ENCODE measurements around the gene ADGRF3.

- TF ChIP-seq POLR2A (IDR thresholded peaks at IDR 0.05) = no peak
- TF ChIP-seq, protein P1, sequence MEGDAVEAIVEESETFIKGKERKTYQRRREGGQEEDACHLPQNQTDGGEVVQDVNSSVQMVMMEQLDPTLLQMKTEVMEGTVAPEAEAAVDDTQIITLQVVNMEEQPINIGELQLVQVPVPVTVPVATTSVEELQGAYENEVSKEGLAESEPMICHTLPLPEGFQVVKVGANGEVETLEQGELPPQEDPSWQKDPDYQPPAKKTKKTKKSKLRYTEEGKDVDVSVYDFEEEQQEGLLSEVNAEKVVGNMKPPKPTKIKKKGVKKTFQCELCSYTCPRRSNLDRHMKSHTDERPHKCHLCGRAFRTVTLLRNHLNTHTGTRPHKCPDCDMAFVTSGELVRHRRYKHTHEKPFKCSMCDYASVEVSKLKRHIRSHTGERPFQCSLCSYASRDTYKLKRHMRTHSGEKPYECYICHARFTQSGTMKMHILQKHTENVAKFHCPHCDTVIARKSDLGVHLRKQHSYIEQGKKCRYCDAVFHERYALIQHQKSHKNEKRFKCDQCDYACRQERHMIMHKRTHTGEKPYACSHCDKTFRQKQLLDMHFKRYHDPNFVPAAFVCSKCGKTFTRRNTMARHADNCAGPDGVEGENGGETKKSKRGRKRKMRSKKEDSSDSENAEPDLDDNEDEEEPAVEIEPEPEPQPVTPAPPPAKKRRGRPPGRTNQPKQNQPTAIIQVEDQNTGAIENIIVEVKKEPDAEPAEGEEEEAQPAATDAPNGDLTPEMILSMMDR (IDR thresholded peaks at IDR 0.05) = no peak
- TF ChIP-seq POLR2AphosphoS5 (IDR thresholded peaks at IDR 0.05) = no peak
Measured at GRCh38 chr2:26316041-26316440, 30.5 kb downstream of the ADGRF3 start.

Measured in upper lobe of left lung (tissue), 4 donors.